ENCODE measurements around the gene ADGRV1.

DNA sequence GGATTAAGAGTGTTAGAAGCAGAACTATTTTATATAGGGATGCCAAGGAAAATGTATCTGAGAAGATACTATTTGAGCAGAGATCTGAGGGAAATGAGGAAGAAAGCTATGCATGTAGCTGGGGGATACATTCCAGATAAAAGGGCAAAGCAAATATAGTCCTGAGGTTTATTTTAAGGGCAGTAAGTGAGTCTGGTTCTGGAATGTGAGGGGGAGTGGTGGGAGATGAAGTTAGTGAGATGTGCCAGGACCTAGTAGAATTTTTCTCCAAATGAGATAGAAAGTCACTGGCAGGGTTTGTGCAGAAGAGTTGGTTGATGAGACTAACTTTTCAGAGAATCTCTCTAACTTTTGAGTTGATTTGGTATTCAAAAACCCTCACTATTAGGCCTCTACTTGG is 374.7 kb downstream of the ADGRV1 start:
- TF ChIP-seq, protein P1, sequence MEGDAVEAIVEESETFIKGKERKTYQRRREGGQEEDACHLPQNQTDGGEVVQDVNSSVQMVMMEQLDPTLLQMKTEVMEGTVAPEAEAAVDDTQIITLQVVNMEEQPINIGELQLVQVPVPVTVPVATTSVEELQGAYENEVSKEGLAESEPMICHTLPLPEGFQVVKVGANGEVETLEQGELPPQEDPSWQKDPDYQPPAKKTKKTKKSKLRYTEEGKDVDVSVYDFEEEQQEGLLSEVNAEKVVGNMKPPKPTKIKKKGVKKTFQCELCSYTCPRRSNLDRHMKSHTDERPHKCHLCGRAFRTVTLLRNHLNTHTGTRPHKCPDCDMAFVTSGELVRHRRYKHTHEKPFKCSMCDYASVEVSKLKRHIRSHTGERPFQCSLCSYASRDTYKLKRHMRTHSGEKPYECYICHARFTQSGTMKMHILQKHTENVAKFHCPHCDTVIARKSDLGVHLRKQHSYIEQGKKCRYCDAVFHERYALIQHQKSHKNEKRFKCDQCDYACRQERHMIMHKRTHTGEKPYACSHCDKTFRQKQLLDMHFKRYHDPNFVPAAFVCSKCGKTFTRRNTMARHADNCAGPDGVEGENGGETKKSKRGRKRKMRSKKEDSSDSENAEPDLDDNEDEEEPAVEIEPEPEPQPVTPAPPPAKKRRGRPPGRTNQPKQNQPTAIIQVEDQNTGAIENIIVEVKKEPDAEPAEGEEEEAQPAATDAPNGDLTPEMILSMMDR (IDR thresholded peaks at IDR 0.05; ENCODE audit: poor library complexity, severe bottlenecking) = no peak
- TF ChIP-seq POLR2AphosphoS5 (IDR thresholded peaks at IDR 0.05) (no peak), RAD21 (conservative IDR thresholded peaks at IDR 0.05) (no peak), EZH2 (IDR thresholded peaks at IDR 0.05; ENCODE audit: borderline replicate concordance, insufficient read depth, low read length, poor library complexity, severe bottlenecking) (no peak), EP300 (conservative IDR thresholded peaks at IDR 0.05; ENCODE audit: poor library complexity, severe bottlenecking) (no peak)

All from neural cell (in vitro differentiated cells).